ENCODE measurements around the gene MAMDC2. TPM values are rescaled to one million over a fixed set of nuclear protein-coding genes. Genes with fewer than 3 reads are reported as not detected.
A peak's percentile ranks its signal among the peaks of the same experiment; 100 is the strongest.

The MAMDC2 gene
- total and polyA plus RNA-seq, 8 donors, result 6.1 to 23.6 (median 7.6) TPM

DNA sequence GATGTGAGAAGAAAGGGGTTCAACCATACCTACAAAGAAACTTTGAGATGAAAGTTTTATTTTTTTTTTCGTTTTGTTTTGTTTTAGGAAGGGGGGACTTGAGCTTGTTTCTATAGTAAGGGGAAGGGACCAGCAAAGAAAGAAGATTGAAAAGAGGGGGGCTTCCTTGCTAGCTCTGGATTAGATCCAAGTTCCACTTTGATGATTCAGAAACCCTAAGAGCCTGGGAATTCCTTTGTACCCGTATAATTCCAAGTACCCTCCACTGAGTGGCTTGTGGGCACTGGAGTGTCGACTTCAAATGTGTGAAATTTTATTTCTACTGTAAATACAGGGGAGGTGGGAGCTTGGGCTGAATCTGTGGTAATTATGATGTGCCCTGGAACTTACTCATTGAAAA lies 10.9 kb downstream of the MAMDC2 start:
- H3K36me3 ChIP-seq, result no peaks in the 10 kb centered on the region
- intact Hi-C loops (cut with DNase I), result no loop called here
- ATAC-seq (no peak), DNase-seq (no peak)
- no peaks in the 10 kb centered on the region for H3K27me3 ChIP-seq
- TF ChIP-seq, protein P1, sequence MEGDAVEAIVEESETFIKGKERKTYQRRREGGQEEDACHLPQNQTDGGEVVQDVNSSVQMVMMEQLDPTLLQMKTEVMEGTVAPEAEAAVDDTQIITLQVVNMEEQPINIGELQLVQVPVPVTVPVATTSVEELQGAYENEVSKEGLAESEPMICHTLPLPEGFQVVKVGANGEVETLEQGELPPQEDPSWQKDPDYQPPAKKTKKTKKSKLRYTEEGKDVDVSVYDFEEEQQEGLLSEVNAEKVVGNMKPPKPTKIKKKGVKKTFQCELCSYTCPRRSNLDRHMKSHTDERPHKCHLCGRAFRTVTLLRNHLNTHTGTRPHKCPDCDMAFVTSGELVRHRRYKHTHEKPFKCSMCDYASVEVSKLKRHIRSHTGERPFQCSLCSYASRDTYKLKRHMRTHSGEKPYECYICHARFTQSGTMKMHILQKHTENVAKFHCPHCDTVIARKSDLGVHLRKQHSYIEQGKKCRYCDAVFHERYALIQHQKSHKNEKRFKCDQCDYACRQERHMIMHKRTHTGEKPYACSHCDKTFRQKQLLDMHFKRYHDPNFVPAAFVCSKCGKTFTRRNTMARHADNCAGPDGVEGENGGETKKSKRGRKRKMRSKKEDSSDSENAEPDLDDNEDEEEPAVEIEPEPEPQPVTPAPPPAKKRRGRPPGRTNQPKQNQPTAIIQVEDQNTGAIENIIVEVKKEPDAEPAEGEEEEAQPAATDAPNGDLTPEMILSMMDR (IDR thresholded peaks at IDR 0.05), result no peak
- H3K4me3 ChIP-seq, result no peak overlapping the region
- H3K27ac ChIP-seq, result no peak overlapping the region
- peaks cover 2 to 3% of the 10 kb centered on the region in 2 donors for H3K4me1 ChIP-seq
- no peaks in the 10 kb centered on the region for H3K9me3 ChIP-seq

DNA sequence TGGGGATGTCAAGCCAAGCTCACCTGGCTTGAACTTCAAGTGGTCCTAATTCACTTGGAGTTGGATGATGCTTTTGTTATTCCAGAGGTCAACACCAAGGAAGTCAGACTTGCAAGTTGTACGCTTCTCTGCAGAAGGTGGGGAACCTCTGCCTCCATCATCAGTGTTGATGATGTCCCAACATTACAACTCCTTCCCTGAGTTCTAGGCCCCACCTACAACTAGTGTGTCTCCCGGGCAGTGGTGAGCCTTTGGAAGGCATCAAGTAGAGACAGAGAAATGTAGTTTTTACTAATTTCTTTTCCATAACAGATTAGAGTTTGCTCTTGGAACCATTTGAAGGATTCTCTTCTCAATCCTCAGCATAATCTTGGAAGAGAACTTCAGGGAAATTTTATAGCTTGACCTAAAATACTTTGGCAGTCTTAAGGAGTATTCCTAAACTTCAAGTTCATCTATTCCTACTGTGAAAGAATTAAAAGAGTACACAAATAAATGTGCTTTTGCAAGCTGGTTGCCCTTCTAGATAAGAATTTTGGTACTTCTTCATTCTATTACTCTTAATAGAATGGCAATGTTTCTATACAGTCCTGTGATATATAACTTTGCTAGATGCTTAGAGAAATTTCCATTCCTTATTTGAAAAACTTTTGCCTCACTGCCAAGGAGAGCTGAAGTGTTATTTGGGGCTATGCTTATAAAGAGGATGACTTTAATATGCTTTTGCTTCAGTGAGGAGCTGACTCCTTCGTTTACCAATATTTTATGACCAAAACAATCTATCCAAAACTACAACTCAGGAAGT lies 12.0 kb downstream of the MAMDC2 start:
- Histone ChIP-seq H3K9me3 (no peaks in the 10 kb centered on the region), H3K4me1 (no peaks in the 10 kb centered on the region), H3K27me3 (no peaks in the 10 kb centered on the region), H3K36me3 (no peaks in the 10 kb centered on the region), H3K27ac (peak overlapping the region in 1 of 2 donors; percentile 28), H3K4me3 (no peak overlapping the region)
- no peak for DNase-seq
- ATAC-seq, result no peak
- TF ChIP-seq, protein P1 (IDR thresholded peaks at IDR 0.05), result no peak
- intact Hi-C loops (cut with DNase I), result no loop called here

DNA sequence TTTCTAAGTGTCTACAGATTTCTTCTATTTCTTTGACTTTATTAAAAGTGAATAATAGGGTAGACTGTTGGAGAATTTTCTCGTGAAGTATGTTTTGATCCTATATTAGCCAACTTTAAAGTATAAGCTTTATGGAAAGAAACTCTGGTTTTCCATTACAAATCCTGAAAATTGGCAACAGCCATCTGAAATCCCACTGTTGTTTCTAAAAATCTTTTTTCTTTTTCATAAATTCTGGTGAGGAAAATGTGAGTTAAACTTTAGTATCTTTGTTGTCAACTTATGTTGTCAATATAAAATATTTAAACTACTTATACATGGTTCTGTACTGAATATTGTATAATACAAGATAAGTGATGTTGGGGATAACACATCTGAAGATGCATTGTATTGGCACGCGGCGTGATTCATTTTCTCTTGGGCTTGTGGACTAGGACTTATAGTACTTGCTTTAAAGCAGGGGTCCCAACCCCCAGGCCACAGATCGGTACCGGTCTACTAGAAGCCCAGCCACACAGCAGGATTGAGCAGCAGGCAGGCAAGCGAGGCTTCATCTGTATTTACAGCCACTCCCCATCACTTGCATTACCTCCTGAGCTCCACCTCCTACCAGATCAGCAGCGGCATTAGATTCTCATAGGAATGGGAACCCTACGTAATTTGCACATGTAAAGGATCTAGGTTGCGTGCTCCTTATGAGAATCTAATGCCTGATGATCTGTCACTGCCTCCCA lies 12.7 kb downstream of the MAMDC2 start:
- intact Hi-C loops (cut with DNase I), result no loop called here
- ATAC-seq (no peak), DNase-seq (no peak)
- Histone ChIP-seq H3K27ac (no peak overlapping the region), H3K4me1 (no peaks in the 10 kb centered on the region), H3K9me3 (no peaks in the 10 kb centered on the region), H3K4me3 (no peak overlapping the region), H3K27me3 (no peaks in the 10 kb centered on the region), H3K36me3 (no peaks in the 10 kb centered on the region)
- TF ChIP-seq, protein P1 (IDR thresholded peaks at IDR 0.05), result no peak

- Histone ChIP-seq H3K36me3 (no peaks in the 10 kb centered on the region), H3K4me1 (no peaks in the 10 kb centered on the region), H3K27me3 (no peaks in the 10 kb centered on the region), H3K27ac (no peak overlapping the region), H3K4me3 (no peak overlapping the region), H3K9me3 (no peaks in the 10 kb centered on the region)
- intact Hi-C loops (cut with DNase I), result no loop called here
- TF ChIP-seq, protein P1 (IDR thresholded peaks at IDR 0.05), result no peak
- no peak for ATAC-seq
- DNase-seq, result no peak
Measured at GRCh38 chr9:70058569-70059116, 15.0 kb downstream of the MAMDC2 start.

Measured in left lung (tissue), 10 donors.